Fibroblast of mammary gland (primary cell): ENCODE results near the gene HID1.

Experiments
- DNase-seq: peaks from one replicate; pipeline ENCODE4 v3.0.0-alpha.2; 2010; ENCODE audit warnings: low read depth
- H3K4me3 ChIP-seq: 2 replicates; pipeline ENCODE4 v1.5.1; 2011; ENCODE audit warnings: low read depth, mild to moderate bottlenecking, low read length, moderate library complexity; ENCODE audit not compliant: control insufficient read depth
- CTCF ChIP-seq: conservative IDR thresholded peaks from 2 replicates; pipeline ENCODE4 v1.5.1; 2011; ENCODE audit warnings: low read depth, low read length, inconsistent platforms; ENCODE audit not compliant: control insufficient read depth, insufficient read depth

Gene HID1

GRCh38 chr17:74938194-74938950 is 34.2 kb downstream of the HID1 start:
- no peak for DNase-seq
- no peak for TF ChIP-seq CTCF
- no peak overlapping the region for H3K4me3 ChIP-seq

DNA sequence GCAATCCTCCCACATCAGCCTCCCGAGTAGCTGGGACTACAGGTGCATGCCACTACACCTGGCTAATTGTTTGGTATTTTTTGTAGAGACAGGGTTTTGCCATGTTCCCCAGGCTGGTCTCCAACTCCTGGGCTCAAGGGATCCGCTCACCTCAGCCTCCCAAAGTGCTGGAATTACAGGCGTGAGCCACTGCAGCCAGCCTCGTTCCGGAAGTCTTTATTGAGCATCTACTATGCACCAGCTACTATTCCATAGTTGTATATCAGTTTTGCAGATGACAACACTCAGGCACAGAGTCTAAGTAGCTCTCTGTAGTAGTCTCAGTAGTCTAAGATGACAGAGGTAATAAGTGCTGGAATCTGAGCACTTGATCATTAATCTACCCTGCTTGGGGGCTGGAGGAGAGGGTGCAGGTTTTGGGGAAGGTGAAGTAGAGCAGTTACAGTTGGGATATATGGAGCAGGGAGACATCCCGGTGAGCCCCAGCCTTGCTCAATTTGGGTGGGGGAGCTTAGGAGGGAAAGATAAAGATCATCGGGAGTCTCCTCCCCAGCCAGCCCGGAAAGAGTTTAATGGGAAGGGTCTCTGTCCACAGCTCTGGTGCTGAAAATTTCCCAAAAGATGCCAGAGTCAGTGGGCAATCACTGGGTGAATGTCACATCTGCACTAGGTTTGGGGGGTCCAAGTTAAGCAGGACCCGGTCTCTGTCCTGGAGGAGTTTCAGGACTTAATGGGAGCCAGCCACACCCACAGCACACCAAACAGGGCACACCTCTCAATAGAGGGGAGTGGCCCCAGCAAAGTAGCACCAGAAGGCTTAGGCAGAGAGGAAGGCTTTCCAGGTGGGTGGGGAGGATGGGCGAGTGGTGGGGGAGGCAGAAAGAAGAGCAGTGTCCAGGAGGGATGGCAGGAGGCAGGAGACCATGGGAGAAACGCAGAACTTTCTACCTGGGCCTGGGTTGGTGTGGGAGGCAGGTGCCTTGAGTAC is 35.2 kb downstream of the HID1 start:
- no peak overlapping the region for H3K4me3 ChIP-seq
- TF ChIP-seq CTCF = no peak
- no peak for DNase-seq

GRCh38 chr17:74936470-74936799 is 36.1 kb downstream of the HID1 start:
- H3K4me3 ChIP-seq = no peak overlapping the region
- DNase-seq = no peak
- no peak for TF ChIP-seq CTCF

DNA sequence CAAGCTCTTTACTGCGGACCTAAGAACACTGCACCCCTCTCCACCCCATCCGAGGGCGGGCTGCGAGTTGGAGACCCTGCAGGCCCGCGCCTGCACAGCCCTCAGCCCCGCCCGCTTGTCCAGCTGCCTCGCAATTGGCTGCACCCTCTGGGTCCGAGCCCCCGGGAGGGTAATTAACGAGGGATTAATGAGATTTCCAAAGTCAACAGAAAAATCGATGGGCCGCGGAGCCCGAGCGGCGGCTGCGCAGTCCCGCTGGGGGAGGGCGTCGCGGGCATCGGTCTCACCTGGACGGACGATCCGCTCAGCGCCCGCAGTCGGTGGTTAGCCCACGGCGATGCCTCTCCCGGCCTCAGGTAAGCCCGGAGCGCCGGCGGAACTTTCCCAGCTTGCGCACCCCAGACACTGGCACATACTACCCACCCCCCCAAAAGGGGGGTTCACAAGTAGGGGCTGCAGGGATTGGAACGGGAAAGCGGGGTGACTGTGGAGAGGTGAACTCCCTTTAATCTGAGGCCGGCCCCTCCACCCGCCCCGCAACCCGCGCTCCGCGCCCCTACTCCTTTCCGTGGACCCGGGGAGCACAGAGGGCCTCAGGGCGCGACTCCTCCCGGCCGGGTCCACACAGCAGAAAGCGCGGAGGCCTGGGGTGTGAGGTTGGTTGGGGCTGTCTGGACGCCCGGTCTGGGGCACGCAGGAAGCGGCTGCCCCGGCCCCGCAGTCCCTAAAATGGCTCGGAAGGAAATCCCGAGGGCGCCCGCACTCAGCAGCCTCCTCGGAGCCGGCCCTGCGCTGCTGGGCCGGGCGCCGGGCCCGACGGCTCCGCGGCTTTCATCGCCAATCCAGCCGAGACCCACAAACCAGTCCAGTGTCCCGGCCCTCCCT is 36.7 kb downstream of the HID1 start, which contains the start of gene OTOP3:
Gene OTOP3 (plus strand): TSS at position 314 of the 885 bp plus-strand sequence. CDS start 24 bp downstream, at position 338.
- DNase-seq = no peak
- H3K4me3 ChIP-seq = no peak within 1 kb of the TSS
- TF ChIP-seq CTCF = no peak

DNA sequence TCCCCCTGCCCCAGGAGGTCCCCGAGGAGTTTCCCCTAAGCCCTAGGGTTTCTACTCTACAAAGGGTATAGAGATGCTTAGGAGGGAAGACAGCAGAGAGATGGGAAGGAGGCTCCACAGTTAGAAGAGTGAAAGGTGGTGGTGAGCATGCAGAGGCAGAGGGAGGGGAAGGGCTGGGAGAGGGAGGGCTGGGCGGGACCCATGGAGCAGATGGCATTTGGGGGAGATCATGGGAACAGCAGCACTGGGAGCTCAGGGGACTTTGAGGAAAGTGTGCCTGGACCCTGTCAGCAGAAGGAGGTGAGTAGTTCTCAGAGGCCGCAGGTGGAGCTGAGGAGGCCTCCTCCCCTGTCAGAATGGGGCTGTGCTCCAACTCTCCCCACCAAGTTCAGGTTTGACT is 37.5 kb downstream of the HID1 start:
- no peak for TF ChIP-seq CTCF
- H3K4me3 ChIP-seq = no peak overlapping the region
- no peak for DNase-seq

GRCh38 chr17:74930535-74931036 is 42.0 kb downstream of the HID1 start:
- no peak for TF ChIP-seq CTCF
- DNase-seq = no peak
- H3K4me3 ChIP-seq = no peak overlapping the region
